GM19467 (cell line): Measurements from ENCODE around the gene SFSWAP.

Source experiments
- ATAC-seq: cut with Tn5 transposase; IDR thresholded peaks from one replicate; pipeline ENCODE4 v1.9.1; 2021; ENCODE audit warnings: mild to moderate bottlenecking, moderate library complexity; ENCODE audit not compliant: unreplicated experiment

Gene SFSWAP

GRCh38 chr12:131830335-131830913 is 119.5 kb downstream of the SFSWAP start:
- no peak for ATAC-seq

- no peak for ATAC-seq
These were observed 120.2 kb downstream of the SFSWAP start for GRCh38 chr12:131830914-131831571.

GRCh38 chr12:131831635-131832041 is 120.7 kb downstream of the SFSWAP start:
- no peak for ATAC-seq

GRCh38 chr12:131832321-131833231 is 121.7 kb downstream of the SFSWAP start:
- ATAC-seq, result no peak

- ATAC-seq, result no peak
These were observed 122.5 kb downstream of the SFSWAP start for GRCh38 chr12:131833288-131833895.

GRCh38 chr12:131833896-131834641 is 123.2 kb downstream of the SFSWAP start:
- ATAC-seq, result no peak

GRCh38 chr12:131834798-131835615 is 124.1 kb downstream of the SFSWAP start:
- ATAC-seq, result no peak

- no peak for ATAC-seq
These were observed 124.8 kb downstream of the SFSWAP start for GRCh38 chr12:131835616-131836171.

- ATAC-seq, result no peak
These were observed 125.3 kb downstream of the SFSWAP start for GRCh38 chr12:131836193-131836592.

GRCh38 chr12:131836714-131837397 is 126.0 kb downstream of the SFSWAP start:
- no peak for ATAC-seq

GRCh38 chr12:131840643-131841416 is 129.9 kb downstream of the SFSWAP start:
- no peak for ATAC-seq

GRCh38 chr12:131841547-131841946 is 130.7 kb downstream of the SFSWAP start:
- ATAC-seq, result no peak

GRCh38 chr12:131842169-131842568 is 131.3 kb downstream of the SFSWAP start:
- ATAC-seq, result no peak

GRCh38 chr12:131843527-131843926 is 132.6 kb downstream of the SFSWAP start:
- ATAC-seq, result no peak

- no peak for ATAC-seq
These were observed 133.2 kb downstream of the SFSWAP start for GRCh38 chr12:131844140-131844539.

GRCh38 chr12:131844656-131845055 is 133.8 kb downstream of the SFSWAP start:
- ATAC-seq, result no peak

- ATAC-seq, result no peak
These were observed 134.2 kb downstream of the SFSWAP start for GRCh38 chr12:131845121-131845520.

GRCh38 chr12:131847456-131847855 is 136.6 kb downstream of the SFSWAP start:
- ATAC-seq, result no peak
